GM18505 (cell line): ENCODE data around the gene CNTNAP2.

ENCODE experiments used
- ATAC-seq: cut with Tn5 transposase; IDR thresholded peaks from one replicate; pipeline ENCODE4 v1.9.1; 2021; ENCODE audit not compliant: unreplicated experiment
- POLR2A ChIP-seq: IDR thresholded peaks from 4 replicates; pipeline ENCODE4 v1.6.1; 2011; ENCODE audit warnings: borderline replicate concordance; ENCODE audit not compliant: insufficient read depth, insufficient read length; ENCODE audit errors: extremely low read depth

The CNTNAP2 gene

DNA sequence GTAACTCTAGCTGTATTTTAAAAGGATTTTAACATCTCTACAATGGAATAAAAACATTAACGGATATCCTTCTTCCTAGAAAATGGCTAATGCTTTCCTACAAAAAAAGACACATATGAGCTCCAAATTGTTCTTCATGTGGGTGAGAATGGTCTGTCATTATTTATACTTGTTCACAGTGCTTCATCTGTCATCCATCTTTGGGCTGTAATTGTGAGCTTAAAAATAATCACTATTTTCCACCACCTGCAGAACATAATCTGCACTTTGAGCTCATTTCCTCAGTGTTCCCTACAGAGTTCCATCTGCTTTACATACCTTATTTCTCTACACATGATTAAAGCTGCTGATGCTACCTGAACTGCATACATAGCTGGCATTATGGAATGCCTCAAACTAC, 1494.8 kb downstream of the CNTNAP2 start:
- no peak for TF ChIP-seq POLR2A
- no peak for ATAC-seq

DNA sequence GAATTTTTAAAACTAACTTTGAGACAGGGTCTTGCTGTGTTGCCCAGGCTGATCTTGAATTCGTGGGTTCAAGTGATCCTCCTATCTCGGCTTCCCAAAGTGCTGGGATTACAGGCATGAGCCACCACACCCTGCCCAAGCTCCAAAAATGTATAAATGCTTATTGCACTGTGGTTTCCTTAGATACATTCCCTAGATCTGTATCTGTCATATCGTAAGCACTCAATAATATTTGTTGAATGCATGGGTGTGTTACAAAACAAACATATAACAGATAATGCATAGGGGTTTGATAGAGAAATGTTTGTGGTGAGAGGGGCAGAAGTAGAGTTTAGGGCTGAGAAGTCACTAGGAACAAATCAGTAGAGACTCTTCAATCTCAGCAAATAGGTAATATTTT, 1518.7 kb downstream of the CNTNAP2 start:
- ATAC-seq, result no peak
- TF ChIP-seq POLR2A, result no peak

DNA sequence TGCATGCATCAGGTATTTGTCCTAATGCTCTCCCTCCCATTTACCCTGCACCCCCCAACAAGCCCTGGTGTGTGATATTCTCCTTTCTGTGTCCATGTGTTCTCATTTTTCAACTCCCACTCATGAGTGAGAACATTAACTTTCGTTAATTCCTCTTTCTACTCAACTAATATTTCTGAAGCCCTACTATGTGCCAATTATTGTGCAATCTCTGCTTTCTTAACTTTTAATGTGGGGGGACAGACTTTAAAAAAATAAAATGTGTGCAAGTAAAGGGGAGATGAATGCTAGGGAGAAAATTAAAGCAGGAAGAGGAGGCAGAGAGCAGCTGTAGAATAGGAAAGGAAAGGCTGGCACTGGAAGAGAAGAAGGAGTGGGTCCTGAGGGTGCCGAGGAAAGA, 1520.0 kb downstream of the CNTNAP2 start:
- TF ChIP-seq POLR2A, result no peak
- no peak for ATAC-seq

DNA sequence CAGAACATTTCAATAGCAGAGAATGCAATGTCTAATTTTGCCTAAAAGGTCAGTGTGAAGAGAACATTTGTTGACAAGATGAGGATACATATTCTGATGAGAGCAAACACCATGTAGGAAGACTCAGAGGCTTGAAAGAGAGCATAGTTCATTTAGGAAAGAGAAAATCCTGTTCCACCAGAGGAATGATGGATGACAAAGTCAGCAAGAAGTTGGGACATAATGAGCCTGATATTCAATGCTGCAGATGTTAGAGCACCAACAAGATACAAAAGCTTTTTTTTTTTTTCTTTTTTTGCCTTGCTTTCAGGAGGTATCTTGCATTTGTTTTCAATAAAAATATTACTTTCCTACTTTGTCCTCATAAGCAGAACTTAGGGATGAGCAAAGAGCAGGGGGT, 1522.0 kb downstream of the CNTNAP2 start:
- TF ChIP-seq POLR2A, result no peak
- ATAC-seq, result no peak

DNA sequence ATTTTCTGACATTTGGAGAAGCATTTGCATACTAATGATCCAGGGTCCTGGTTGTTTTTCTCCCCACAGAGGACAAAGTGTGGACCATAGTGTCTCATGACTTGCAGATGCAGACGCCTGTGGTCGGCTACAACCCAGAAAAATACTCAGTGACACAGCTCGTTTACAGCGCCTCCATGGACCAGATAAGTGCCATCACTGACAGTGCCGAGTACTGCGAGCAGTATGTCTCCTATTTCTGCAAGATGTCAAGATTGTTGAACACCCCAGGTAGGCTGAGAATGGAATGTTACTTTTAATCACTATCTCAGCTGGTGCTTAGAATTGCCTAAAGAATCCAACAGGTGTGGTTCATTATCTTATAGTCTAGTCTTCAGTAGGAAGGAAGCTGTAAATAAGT, 1522.4 kb downstream of the CNTNAP2 start:
- no peak for TF ChIP-seq POLR2A
- no peak for ATAC-seq

DNA sequence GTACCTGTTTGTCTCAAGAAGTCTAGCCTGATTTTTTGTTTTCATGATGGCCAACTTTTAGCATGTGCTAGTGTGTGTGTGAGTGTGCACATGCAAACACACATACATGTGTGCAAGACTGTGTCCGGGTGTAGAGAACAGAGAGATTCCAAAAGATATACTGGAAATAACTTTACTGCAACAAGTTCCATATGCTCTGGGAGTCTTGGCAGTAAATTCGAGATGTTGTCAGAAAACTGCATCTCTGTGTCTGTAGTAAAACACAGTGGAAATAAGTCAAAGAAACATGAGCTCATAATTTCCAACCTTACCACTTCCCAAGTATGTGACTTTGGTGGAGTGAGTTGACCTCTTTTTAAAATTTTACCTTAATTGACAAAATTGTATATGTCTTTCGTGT, 1523.2 kb downstream of the CNTNAP2 start:
- ATAC-seq, result no peak
- TF ChIP-seq POLR2A, result no peak

DNA sequence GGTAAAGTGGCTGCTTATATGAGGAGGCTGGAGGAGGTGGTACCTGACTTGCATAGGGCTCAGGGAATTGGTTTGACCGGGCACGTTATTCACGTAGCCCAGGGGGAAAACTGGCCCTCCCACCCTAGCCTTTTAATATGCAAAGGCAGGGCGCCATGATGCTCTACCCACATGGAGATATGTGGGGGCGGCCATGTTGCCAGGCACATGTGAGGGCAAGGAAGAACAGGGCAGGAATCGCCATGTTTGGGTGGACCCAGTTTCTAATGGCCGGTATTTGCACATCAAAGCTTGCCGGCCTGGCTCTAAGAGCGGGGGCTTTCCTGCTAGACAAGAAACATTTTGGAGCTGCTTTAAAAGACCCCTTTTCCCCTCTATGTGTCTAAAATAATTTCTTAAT, 1524.2 kb downstream of the CNTNAP2 start:
- no peak for TF ChIP-seq POLR2A
- ATAC-seq, result no peak

DNA sequence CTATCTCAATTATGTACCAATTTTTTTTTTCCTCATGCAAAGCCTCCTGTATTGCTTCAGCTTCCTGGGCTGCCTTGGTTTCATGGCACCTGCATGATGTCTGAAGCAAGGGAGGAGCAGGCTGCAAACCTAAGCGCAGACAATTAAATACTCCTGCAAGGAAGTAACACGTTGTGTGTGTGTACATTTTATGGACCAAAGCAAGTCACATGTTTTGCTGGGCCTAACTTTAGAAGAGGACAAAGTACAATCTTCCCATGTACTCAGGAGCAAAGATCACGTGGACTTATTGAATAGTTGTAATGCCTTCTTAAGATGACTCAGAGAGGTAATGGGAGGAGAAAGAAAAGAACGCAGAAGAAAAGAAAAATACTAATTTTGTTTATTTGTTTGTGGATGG, 1530.0 kb downstream of the CNTNAP2 start:
- no peak for TF ChIP-seq POLR2A
- ATAC-seq, result no peak

DNA sequence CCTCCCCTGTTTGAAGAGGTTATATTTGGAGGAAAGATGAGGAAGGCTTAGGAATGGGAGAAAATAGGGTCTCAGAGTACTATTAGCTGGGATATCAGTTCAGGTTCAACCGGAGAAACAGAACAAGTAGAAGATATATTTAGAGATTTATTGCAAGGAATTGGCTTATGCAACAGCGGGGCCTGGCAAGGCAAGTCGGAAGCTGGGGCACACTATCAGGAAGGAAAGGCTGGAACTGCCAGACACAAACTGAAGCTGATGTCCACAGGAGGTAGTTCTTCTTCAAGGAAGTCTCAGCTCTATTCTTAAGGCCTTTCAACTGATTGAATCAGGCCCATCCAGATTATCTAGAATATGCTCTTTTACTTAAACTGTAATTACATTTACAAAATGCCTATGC, 1534.4 kb downstream of the CNTNAP2 start:
- TF ChIP-seq POLR2A, result no peak
- no peak for ATAC-seq

DNA sequence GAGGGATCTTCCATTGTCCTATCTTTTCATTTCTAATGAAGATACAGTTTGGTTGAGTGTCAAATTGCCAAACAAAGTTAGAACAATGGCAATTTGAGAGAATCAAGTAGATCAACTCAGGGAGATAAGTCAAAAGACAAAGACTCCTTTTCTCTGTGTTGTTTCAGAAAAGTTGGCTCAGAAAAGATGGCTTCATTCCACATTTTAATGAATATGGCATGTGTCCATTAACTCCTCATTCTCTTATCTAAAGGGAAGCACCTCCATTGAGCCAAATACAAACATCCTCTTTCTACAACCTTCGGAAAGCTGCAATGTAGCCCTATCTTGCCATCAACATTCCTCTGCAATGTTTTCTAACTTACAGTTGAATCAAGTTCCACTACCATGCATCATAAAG, 1535.0 kb downstream of the CNTNAP2 start:
- TF ChIP-seq POLR2A, result no peak
- ATAC-seq, result no peak

DNA sequence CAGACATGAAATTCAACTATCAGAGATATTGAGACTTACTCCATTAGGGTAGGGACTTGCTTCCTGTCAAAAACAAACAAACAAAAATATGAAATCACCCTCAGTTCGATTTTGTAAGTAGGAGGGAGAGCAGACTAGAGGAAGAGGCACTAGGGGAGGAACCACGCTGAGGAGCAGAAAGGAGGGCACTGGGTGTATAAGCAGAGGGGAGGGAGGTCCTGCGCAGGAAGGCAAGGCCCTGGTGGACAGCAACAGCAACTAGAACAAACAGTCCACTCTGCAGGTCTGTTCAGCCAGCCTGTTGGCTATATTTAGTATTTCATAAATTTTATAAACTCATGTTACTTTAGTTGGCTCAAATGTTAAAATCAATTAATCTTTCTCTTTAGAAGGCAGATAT, 1536.9 kb downstream of the CNTNAP2 start:
- TF ChIP-seq POLR2A, result no peak
- no peak for ATAC-seq

DNA sequence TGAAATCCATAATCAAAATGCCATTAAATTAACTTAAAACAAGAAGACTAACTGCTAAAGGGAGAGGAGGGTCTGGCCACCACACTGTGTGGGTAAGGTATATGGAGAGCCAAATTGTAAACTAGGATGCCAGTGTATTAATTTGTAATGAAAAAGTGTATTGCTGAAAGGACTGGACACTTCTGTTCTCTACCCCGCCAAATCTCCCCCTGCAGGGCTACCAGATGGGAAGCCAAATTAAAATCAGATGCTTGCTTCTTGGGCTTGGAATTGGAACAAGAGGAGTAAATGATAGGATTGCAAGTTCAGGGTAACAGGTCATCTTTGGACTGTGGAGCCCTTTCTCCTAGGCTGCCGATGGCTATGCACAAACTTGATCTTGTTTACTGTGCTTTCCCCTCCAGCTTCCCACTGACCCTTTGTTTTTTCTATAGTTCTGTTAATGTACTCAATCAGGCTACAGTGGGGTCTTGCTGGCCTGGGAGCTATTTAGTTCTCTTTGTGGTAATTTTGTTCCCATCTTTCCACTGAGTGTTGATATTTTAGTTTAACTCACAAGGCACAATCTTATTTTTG, 1541.9 kb downstream of the CNTNAP2 start:
- no peak for ATAC-seq
- no peak for TF ChIP-seq POLR2A

DNA sequence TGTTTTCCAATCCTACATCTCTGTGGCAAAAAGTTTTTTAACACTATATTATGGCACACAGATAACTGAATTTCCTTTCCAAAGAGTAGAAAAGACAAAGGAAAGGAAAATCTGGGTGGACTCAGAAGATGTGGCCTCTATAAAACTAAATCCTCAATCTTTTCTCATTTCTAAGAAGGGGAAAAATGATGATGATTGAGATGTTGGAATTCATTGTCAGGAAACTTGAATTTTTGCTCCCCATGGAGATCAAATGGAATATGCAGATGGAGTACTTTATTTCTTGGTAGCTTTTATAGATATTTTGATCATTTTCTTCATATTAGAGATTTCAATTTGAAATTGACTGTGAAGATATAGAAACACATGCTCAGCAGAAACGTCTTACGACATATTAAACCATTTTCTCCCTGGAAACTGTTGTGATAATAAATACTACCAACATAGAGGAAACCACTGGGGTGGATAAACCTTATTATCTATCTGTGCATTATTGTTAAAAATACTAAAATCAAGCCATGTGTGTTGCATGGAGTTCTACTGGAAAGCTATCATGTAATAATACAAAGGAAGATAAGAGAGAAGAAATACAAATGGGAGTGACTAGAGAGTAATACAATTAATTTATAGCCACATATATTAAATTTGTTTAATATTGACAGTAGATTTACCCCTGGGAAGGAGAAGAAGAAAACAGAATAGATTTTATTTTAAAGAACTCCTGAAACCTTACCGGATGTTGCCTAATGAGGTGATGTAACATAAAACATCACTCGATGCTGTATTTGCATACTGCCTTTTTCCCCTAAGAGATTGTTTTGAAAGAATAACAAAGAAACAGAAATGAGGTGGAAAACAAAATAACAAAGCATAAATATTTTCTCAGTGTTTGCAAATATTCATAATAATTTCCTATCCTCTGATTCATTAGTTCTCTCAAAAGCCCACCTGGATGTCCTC, 1542.7 kb downstream of the CNTNAP2 start:
- ATAC-seq, result no peak
- no peak for TF ChIP-seq POLR2A

DNA sequence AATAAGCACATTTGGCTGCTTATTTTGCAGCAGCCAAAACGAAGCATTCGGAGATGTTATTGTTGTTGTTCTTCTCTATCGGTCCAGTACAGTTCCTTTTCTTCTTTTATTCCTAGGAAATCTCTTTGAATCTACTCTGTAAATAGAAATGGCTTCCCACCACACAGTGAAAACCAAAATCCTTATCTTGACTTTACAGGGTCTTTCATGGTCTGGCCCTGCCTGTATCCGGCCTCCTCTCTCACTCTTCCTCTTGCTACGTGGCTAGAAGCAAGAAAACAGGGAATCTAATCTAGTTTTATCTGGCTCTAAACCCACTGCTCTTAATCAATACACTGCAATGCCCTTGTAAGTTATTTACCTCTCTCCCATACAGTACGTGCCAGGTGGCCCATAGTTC, 1547.9 kb downstream of the CNTNAP2 start:
- no peak for ATAC-seq
- TF ChIP-seq POLR2A, result no peak

DNA sequence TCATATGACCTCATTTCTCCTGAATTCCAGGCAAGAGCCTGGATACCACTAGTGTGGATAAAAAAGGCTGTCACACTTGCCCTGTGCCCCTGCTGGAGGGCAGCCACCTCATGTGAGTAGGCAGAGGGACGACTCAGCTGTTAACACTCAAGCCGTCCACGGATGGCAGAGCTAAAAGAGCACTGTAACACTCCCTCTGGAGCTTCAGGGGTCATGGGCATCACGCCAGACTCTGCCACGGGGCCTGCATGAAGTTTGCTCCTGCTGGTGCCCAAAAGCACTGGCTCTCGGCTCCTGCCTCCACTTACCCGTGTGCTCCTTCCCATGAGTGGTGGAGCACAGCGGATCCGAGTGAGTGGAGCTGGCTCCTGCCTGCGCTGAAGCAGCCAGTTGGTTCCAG, 1554.2 kb downstream of the CNTNAP2 start:
- no peak for ATAC-seq
- no peak for TF ChIP-seq POLR2A

DNA sequence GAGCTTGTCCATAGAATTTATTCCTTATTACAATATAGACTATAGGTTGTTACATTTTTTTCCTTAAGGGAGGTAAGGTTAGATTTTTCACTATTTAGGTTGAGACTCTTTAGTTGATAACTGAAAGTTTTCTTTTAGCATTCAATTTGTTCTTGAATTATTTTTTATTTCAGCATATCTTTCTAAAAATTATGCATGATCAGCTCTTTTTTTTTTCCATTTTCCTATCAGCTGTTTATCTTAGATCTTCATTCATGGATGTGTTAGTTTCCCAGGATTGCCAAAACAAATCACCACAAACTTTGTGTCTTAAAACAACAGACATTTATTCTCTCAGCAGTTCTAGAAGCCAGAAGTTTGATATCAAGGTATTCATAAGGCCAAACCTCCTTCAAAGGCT, 1558.1 kb downstream of the CNTNAP2 start:
- no peak for ATAC-seq
- TF ChIP-seq POLR2A, result no peak
